H1 (cell line): ENCODE measurements around the gene VAMP3. TPM values are rescaled to one million over a fixed set of nuclear protein-coding genes. Genes with fewer than 3 reads are reported as not detected.

Experiments used
- CTCF ChIA-PET: fragments of 300-600 bp; sonication (Branson Sonifier 250); formaldehyde crosslinking; loops from one replicate; lab custom pipeline; 2021; ENCODE audit not compliant: partially characterized antibody; lab: Charles Lee
- POLR2A ChIA-PET: fragments of 300-600 bp; sonication (Branson Sonifier 250); formaldehyde crosslinking; loops from one replicate; lab custom pipeline; 2021; ENCODE audit warnings: inconsistent platforms; ENCODE audit not compliant: partially characterized antibody; lab: Charles Lee
- DNase-seq, 2 experiments: peaks; one replicate each; pipeline versions ENCODE4 v3.0.0 to v3.0.0-alpha.2; 2010 to 2022; ENCODE audit warnings: low spot score in 2 of 2, low read depth in 1 of 2, mixed read lengths in 1 of 2
- FAIRE-seq: peaks from 2 replicates; lab custom pipeline; 2011; peaks lifted over from hg19 to GRCh38; lab: Jason Lieb, UNC
- H2AFZ ChIP-seq: 2 replicates; pipeline ENCODE4 v1.8.1; 2012; ENCODE audit warnings: low read length, inconsistent platforms
- H2AK5ac ChIP-seq: 2 replicates; pipeline ENCODE4 v1.6.1; 2013; ENCODE audit warnings: low read depth, low read length
- H2BK120ac ChIP-seq: replicated peaks from 2 replicates; pipeline ENCODE3; 2013; ENCODE audit warnings: low read depth, low read length, inconsistent platforms
- H2BK12ac ChIP-seq: 2 replicates; pipeline ENCODE4 v1.6.1; 2013; ENCODE audit warnings: low read depth, low read length
- H2BK15ac ChIP-seq: 2 replicates; pipeline ENCODE4 v1.6.1; 2013; ENCODE audit warnings: low read length
- H2BK20ac ChIP-seq: 2 replicates; pipeline ENCODE4 v1.6.1; 2013; ENCODE audit warnings: low read length
- H2BK5ac ChIP-seq: 2 replicates; pipeline ENCODE4 v1.6.1; 2013; ENCODE audit warnings: low read depth, low read length
- H3K14ac ChIP-seq: 2 replicates; pipeline ENCODE4 v1.6.1; 2013; ENCODE audit warnings: inconsistent platforms; ENCODE audit not compliant: insufficient read length
- H3K18ac ChIP-seq: 2 replicates; pipeline ENCODE4 v1.6.1; 2013; ENCODE audit warnings: low read length; ENCODE audit errors: extremely low read depth
- H3K23ac ChIP-seq: 2 replicates; pipeline ENCODE4 v1.6.1; 2013; ENCODE audit warnings: inconsistent platforms; ENCODE audit not compliant: insufficient read length
- H3K23me2 ChIP-seq: 2 replicates; pipeline ENCODE4 v1.6.1; 2013; ENCODE audit warnings: low read depth, low read length
- H3K27ac ChIP-seq: 2 replicates; pipeline ENCODE4 v1.6.1; 2011; ENCODE audit warnings: low read depth, low read length, inconsistent platforms
- H3K27me3 ChIP-seq, 4 experiments: replicated peaks in 1 of 4; 1 replicate in 1 of 4; 2 replicates in 3 of 4; pipeline versions ENCODE4 v1.6.1 to v1.8.1; 2011 to 2013; ENCODE audit warnings: low read length in 3 of 4, mild to moderate bottlenecking in 3 of 4, inconsistent platforms in 2 of 4, mixed read lengths in 2 of 4, moderate library complexity in 1 of 4; ENCODE audit not compliant: control insufficient read depth in 3 of 4, insufficient read depth in 3 of 4; ENCODE audit errors: extremely low read depth in 1 of 4
- H3K36me3 ChIP-seq, 4 experiments: 2 replicates each; pipeline versions ENCODE4 v1.6.1 to v1.8.1; 2011 to 2013; ENCODE audit warnings: mild to moderate bottlenecking in 4 of 4, low read length in 3 of 4, moderate library complexity in 2 of 4, control low read depth in 1 of 4, inconsistent platforms in 1 of 4; ENCODE audit not compliant: insufficient read depth in 4 of 4, control insufficient read depth in 2 of 4
- H3K4ac ChIP-seq: replicated peaks from 2 replicates; pipeline ENCODE3; 2013; ENCODE audit warnings: low read length, low read depth, mixed read lengths, inconsistent platforms; ENCODE audit not compliant: insufficient read length
- H3K4me1 ChIP-seq, 4 experiments: replicated peaks in 1 of 4; 1 replicate in 1 of 4; 2 replicates in 3 of 4; pipeline versions ENCODE4 v1.6.1 to v1.8.1; 2011 to 2013; ENCODE audit warnings: low read length in 3 of 4, inconsistent platforms in 2 of 4, mixed read lengths in 1 of 4; ENCODE audit not compliant: insufficient read depth in 4 of 4, control insufficient read depth in 3 of 4
- H3K4me2 ChIP-seq, 2 experiments: 2 replicates each; pipeline versions ENCODE4 v1.6.1 to v1.8.1; 2011 to 2013; ENCODE audit warnings: low read depth in 2 of 2, low read length in 2 of 2, control low read depth in 1 of 2, inconsistent platforms in 1 of 2, mild to moderate bottlenecking in 1 of 2; ENCODE audit not compliant: insufficient read depth in 1 of 2
- H3K4me3 ChIP-seq, 4 experiments: fragments of 200-600, 300-600 bp in 1 of 4; sonication (generic), shearing (Covaris generic), sonication (Bioruptor Twin) in 1 of 4; 2 replicates each; pipeline versions ENCODE4 v1.5.1 to v1.8.1; 2011 to 2016; ENCODE audit warnings: low read length in 4 of 4, low read depth in 3 of 4, control low read depth in 2 of 4, inconsistent platforms in 2 of 4, mild to moderate bottlenecking in 2 of 4, mixed read lengths in 1 of 4, moderate library complexity in 1 of 4; ENCODE audit not compliant: insufficient read depth in 2 of 4; ENCODE audit errors: extremely low read depth in 1 of 4
- H3K56ac ChIP-seq: replicated peaks from 2 replicates; pipeline ENCODE3; 2013; ENCODE audit warnings: low read depth, mild to moderate bottlenecking, mixed read lengths, low read length, inconsistent platforms; ENCODE audit not compliant: insufficient read length
- H3K79me1 ChIP-seq: 2 replicates; pipeline ENCODE4 v1.6.1; 2013; ENCODE audit warnings: low read depth, low read length, control low read depth
- H3K79me2 ChIP-seq, 2 experiments: 2 replicates each; pipeline versions ENCODE4 v1.6.1 to v1.8.1; 2012 to 2013; ENCODE audit warnings: low read length in 2 of 2, mild to moderate bottlenecking in 2 of 2, inconsistent platforms in 1 of 2; ENCODE audit not compliant: insufficient read depth in 2 of 2, control insufficient read depth in 1 of 2
- H3K9ac ChIP-seq, 4 experiments: replicated peaks in 1 of 4; 1 replicate in 1 of 4; 2 replicates in 3 of 4; pipeline versions ENCODE4 v1.6.1 to v1.8.1; 2011 to 2013; ENCODE audit warnings: low read depth in 3 of 4, low read length in 3 of 4, control low read depth in 2 of 4, mild to moderate bottlenecking in 2 of 4, moderate library complexity in 2 of 4, inconsistent platforms in 1 of 4; ENCODE audit errors: extremely low read depth in 1 of 4
- H3K9me3 ChIP-seq, 2 experiments: 2 replicates each; pipeline versions ENCODE4 v1.6.1 to v1.8.1; 2012 to 2013; ENCODE audit warnings: mild to moderate bottlenecking in 2 of 2, moderate library complexity in 2 of 2, control low read depth in 1 of 2, inconsistent platforms in 1 of 2, low read depth in 1 of 2, low read length in 1 of 2, mixed read lengths in 1 of 2; ENCODE audit not compliant: insufficient read depth in 2 of 2
- H4K20me1 ChIP-seq, 2 experiments: replicated peaks in 1 of 2; 2 replicates each; pipeline versions ENCODE3 to v1.8.1; 2011 to 2013; ENCODE audit warnings: inconsistent platforms in 2 of 2, low read length in 2 of 2, mild to moderate bottlenecking in 1 of 2; ENCODE audit not compliant: insufficient read depth in 2 of 2, control insufficient read depth in 1 of 2
- H4K5ac ChIP-seq: 2 replicates; pipeline ENCODE4 v1.6.1; 2013; ENCODE audit warnings: low read length, low read depth, mixed read lengths, inconsistent platforms; ENCODE audit not compliant: insufficient read length
- H4K8ac ChIP-seq: 2 replicates; pipeline ENCODE4 v1.8.0; 2013; ENCODE audit warnings: mild to moderate bottlenecking, moderate library complexity, low read length, inconsistent platforms; ENCODE audit not compliant: insufficient read depth; ENCODE audit errors: extremely low read depth
- H4K91ac ChIP-seq: replicated peaks from 2 replicates; pipeline ENCODE3; 2013; ENCODE audit warnings: low read length, mixed read lengths, inconsistent platforms; ENCODE audit not compliant: insufficient read length
- CHD1 ChIP-seq: IDR thresholded peaks from 2 replicates; pipeline ENCODE4 v1.6.1; 2012; ENCODE audit warnings: low read depth, low read length, improper control_type of control experiment
- HDAC6 ChIP-seq: IDR thresholded peaks from one replicate; pipeline ENCODE4 v1.7.1; 2012; ENCODE audit warnings: low read depth, mild to moderate bottlenecking, inconsistent platforms, low read length, moderate library complexity
- MAFK ChIP-seq: IDR thresholded peaks from 2 replicates; pipeline ENCODE4 v1.6.1; 2012; ENCODE audit warnings: low read depth, mild to moderate bottlenecking, improper control_type of control experiment, low read length
- NRF1 ChIP-seq: IDR thresholded peaks from 2 replicates; pipeline ENCODE4 v1.6.1; 2011; ENCODE audit warnings: mild to moderate bottlenecking, low read depth, low read length, improper control_type of control experiment
- RBBP5 ChIP-seq: IDR thresholded peaks from 2 replicates; pipeline ENCODE4 v1.7.1; 2012; ENCODE audit warnings: low read depth, mild to moderate bottlenecking, inconsistent platforms, low read length, moderate library complexity, borderline replicate concordance
- SP1 ChIP-seq: IDR thresholded peaks from 2 replicates; pipeline ENCODE4 v1.6.1; 2011; ENCODE audit warnings: low read depth, low read length
- TBP ChIP-seq: IDR thresholded peaks from 2 replicates; pipeline ENCODE4 v1.6.1; 2011; ENCODE audit warnings: low read depth, low read length, improper control_type of control experiment
- WGBS, 2 experiments: shearing (Covaris generic) in 1 of 2; methylation state at CpG; one replicate each; pipeline versions ENCODE4 v1.1.6 to v1.1.7; 2013 to 2015; ENCODE audit warnings: low lambda C conversion rate in 2 of 2, mixed read lengths in 2 of 2, inconsistent platforms in 1 of 2, low coverage in 1 of 2, missing lambda C conversion rate in 1 of 2; ENCODE audit not compliant: insufficient replicate concordance in 2 of 2, insufficient coverage in 1 of 2, insufficient read length in 1 of 2; ENCODE audit errors: extremely low coverage in 1 of 2, missing lambda C conversion rate in 1 of 2; 5-methylcytosine and 5-hydroxymethylcytosine counted together
- polyA plus RNA-seq, 7 experiments: library from polyadenylated mRNA; depleted of rRNA in 3 of 7; stranded (reverse) in 5 of 7; unstranded in 2 of 7; fragments of >200 nt in 5 of 7; fragments of 200-250 nt in 2 of 7; gene quantifications; 1 replicate in 5 of 7; 2 replicates in 1 of 7; 4 replicates in 1 of 7; pipeline versions ENCODE4 v1.2.1 to v1.2.3, GENCODE V29; 2011 to 2013; ENCODE audit warnings: missing spikeins in 2 of 7, mixed read lengths in 2 of 7
- total RNA-seq: library from RNA; stranded (reverse); fragmentation: NEBNext Ultra II Directional; extraction: Animal tissue kit (Norgen Biotek cat#: 25700); gene quantifications from 2 replicates; pipeline ENCODE4 v1.2.1, GENCODE V29; 2021
- TF ChIP-seq, protein P1 (sequence below): IDR thresholded peaks from 2 replicates; pipeline ENCODE4 v1.6.1; 2012; ENCODE audit warnings: low read length, inconsistent platforms
- TF ChIP-seq, protein P2 (sequence below): IDR thresholded peaks from 2 replicates; pipeline ENCODE4 v1.6.1; 2012; ENCODE audit warnings: inconsistent platforms
- TF ChIP-seq, protein P3 (sequence below): IDR thresholded peaks from 2 replicates; pipeline ENCODE4 v1.6.1; 2012; ENCODE audit warnings: inconsistent platforms

The VAMP3 gene
- total and polyA plus RNA-seq, 2 of the 8 experiments (the other 6 are each of a cell fraction or from before 2014, with no cell fraction given) = 27.9 to 36.7 TPM

DNA sequence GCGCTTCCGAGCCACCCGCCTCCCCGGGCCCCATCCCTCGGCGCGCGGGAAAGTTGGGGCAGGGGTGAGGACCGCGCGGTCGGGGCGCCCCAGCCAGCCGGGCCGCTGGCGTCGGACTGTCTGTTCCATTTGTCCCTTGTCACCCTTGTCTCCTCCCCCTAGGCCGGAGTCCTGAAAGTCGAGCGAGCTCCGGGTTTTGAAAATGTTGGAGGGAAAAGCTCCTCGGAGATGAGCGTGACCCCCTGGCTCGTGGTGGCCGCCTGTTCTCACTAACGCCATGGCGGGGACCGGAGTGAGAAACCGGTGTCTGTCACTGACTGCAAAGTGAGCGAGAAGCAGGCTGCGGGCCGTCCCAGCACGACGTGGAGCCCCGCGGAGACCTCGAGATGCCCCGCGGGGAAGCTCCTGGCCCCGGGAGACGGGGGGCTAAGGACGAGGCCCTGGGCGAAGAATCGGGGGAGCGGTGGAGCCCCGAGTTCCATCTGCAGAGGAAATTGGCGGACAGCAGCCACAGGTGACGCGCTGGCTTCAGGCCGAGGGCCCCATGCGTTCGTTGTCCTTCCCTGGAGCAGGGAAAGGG lies 13.5 kb downstream of the VAMP3 start:
- FAIRE-seq = no peak
- H3K36me3 ChIP-seq = peaks cover 7 to 49% (median 21%) of the 10 kb centered on the region in 4 experiments; a peak in 7 of 8 replicates
- H3K27ac ChIP-seq = no peak overlapping the region; the same call in 1 of the 2 replicates
- POLR2A ChIA-PET = interaction anchor here (0.7 to 2.8 kb wide), 3 partner anchors 11 to 108 kb away, joined by 3 to 7 read pairs (median 4); partner anchors contain the start of gene VAMP3
- no peak overlapping the region for H4K5ac ChIP-seq
- no peak overlapping the region for H4K91ac ChIP-seq
- H4K8ac ChIP-seq = peak overlapping the region; percentile 87
- peaks cover 0 to 8% (median 7%) of the 10 kb centered on the region in 4 experiments; a peak in 5 of 7 replicates for H3K27me3 ChIP-seq
- H3K23ac ChIP-seq = no peak overlapping the region
- H2BK5ac ChIP-seq = no peak overlapping the region
- no peaks in the 10 kb centered on the region for H3K79me1 ChIP-seq
- H2AFZ ChIP-seq = no peak overlapping the region
- H3K14ac ChIP-seq = no peak overlapping the region
- H4K20me1 ChIP-seq = peaks cover 0 to 2% of the 10 kb centered on the region in 2 experiments
- H2BK20ac ChIP-seq = no peak overlapping the region
- H3K9me3 ChIP-seq = peaks cover 4 to 6% of the 10 kb centered on the region in 2 experiments; a peak in 2 of 4 replicates
- H3K79me2 ChIP-seq = no peaks in the 10 kb centered on the region
- no peak overlapping the region for H3K18ac ChIP-seq
- H3K56ac ChIP-seq = no peak overlapping the region
- DNase-seq = peak in 1 of 2 experiments; percentile 50
- WGBS, 2 experiments = 62% methylated on average over 34 of the region's 52 CpGs; no CpG with 5 or more reads in 1 of the 2 experiments
- H3K9ac ChIP-seq = peak overlapping the region in 1 of 4 experiments; percentile 47; a peak in 2 of 7 replicates
- H2BK12ac ChIP-seq = no peak overlapping the region
- no peak overlapping the region for H2BK120ac ChIP-seq
- no peak overlapping the region for H2BK15ac ChIP-seq
- no peak overlapping the region for H2AK5ac ChIP-seq
- H3K4me1 ChIP-seq = peaks cover 0 to 6% (median 0%) of the 10 kb centered on the region in 4 experiments; a peak in 2 of 7 replicates
- CTCF ChIA-PET = interaction anchor here (0.7 to 2.0 kb wide), 2 partner anchors 115 to 822 kb away, joined by 3 to 7 read pairs; no protein-coding TSS in a partner anchor
- H3K4me3 ChIP-seq = peak overlapping the region; percentile 14 to 62 (median 29); a peak in 6 of 8 replicates
- H3K23me2 ChIP-seq = peaks cover 2% of the 10 kb centered on the region; the same call in 1 of the 2 replicates
- H3K4me2 ChIP-seq = peak overlapping the region; percentile 61 to 80
- H3K4ac ChIP-seq = no peak overlapping the region
- TF ChIP-seq TBP (no peak), CHD1 (no peak), NRF1 (no peak), MAFK (no peak), HDAC6 (no peak), RBBP5 (no peak), SP1 (no peak)
- TF ChIP-seq, protein P1, sequence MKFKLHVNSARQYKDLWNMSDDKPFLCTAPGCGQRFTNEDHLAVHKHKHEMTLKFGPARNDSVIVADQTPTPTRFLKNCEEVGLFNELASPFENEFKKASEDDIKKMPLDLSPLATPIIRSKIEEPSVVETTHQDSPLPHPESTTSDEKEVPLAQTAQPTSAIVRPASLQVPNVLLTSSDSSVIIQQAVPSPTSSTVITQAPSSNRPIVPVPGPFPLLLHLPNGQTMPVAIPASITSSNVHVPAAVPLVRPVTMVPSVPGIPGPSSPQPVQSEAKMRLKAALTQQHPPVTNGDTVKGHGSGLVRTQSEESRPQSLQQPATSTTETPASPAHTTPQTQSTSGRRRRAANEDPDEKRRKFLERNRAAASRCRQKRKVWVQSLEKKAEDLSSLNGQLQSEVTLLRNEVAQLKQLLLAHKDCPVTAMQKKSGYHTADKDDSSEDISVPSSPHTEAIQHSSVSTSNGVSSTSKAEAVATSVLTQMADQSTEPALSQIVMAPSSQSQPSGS = no peak
- TF ChIP-seq, protein P2, sequence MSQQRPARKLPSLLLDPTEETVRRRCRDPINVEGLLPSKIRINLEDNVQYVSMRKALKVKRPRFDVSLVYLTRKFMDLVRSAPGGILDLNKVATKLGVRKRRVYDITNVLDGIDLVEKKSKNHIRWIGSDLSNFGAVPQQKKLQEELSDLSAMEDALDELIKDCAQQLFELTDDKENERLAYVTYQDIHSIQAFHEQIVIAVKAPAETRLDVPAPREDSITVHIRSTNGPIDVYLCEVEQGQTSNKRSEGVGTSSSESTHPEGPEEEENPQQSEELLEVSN = peak; percentile 84
- TF ChIP-seq, protein P3, sequence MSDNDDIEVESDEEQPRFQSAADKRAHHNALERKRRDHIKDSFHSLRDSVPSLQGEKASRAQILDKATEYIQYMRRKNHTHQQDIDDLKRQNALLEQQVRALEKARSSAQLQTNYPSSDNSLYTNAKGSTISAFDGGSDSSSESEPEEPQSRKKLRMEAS = no peak; the same call in 1 of the 2 replicates
